GM10847 (cell line): Measurements from ENCODE around the gene RAB27A.

Source experiments
- POLR2A ChIP-seq: IDR thresholded peaks from 2 replicates; pipeline ENCODE4 v1.6.1; 2011; ENCODE audit not compliant: insufficient read length; ENCODE audit errors: extremely low read depth

Gene RAB27A

DNA sequence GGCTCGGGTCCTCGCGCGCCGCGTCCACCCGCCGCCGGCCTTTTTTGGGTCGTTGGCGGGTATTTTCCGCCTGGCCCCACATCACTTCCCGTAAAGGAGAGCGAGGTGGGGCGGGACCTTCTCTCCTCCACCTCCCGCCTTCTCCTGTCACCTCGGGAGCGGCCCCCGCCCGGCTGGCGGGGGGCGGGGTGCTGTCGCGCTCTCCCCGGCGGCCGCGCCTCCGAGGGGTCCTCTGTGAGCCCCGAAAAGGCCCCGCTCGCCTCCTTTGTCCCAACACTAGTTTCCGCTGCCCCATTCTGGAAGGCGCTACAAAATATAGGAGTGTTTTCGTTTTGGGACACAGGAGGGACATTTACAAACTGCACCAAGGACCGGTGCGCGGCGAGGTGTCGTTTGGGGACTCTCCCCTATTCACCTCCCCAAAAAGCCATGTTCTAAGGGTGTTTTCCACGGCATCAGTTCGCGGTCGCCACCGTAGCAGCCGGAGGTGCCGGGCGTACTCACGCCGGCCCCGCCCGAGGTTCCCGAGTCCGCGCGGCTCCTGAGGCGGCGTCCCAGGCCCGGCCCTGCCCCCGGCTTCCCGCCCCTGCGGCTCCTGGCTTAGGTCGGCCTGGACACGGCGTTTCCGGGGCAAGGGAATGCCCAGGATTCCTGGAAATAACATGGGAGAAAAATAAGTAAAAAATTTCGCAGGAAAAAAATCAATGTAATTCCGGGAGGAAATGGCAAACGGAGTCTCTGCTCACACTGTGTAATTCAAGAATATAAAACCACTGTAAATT, at the start of gene RAB27A:
Gene RAB27A, minus strand, starts transcription at position 68 of the 782 bp plus-strand sequence. CDS start 54,879 bp downstream, outside the sequence.
- no peak for TF ChIP-seq POLR2A

DNA sequence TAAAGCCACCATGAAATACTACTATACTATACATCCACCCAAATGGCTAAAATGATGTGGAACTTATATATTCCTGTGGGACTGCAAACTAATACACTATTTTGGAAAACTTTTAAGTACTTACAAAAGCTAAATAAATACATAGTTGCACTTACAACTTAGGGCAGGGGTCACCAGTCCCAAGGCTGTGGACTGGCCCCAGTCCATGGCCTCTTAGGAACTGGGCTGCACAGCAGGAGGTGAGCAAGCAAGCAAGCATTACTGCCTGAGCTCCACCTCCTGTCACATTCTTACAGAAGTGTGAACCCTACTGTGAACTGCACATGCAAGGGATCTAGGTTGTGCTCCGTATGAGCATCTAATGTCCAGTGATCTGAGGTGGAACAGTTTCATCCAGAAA, 47.5 kb upstream of the RAB27A start:
- TF ChIP-seq POLR2A: no peak

- no peak for TF ChIP-seq POLR2A
Measured at GRCh38 chr15:55334997-55335396, 45.4 kb upstream of the RAB27A start.

DNA sequence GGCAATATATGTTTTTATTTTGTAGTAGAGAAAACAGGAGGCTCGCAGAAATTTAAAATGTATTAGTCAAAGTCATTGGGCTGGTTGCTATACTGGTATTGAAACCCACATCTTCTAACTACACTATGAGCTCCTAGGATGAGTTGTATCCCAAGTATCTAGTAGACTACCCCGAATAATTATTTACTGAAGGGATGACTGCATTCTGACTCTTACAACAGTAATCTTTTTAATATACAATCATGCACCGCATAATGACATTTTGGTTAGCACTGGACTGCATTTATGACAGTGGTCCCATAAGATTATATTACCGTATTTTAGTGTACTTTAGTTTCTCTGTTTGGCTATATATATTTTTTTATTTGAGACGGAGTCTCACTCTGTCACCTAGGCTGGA, 44.8 kb upstream of the RAB27A start:
- TF ChIP-seq POLR2A: no peak

- TF ChIP-seq POLR2A: no peak
Measured at GRCh38 chr15:55327387-55327786, 37.8 kb upstream of the RAB27A start.

- no peak for TF ChIP-seq POLR2A
Measured at GRCh38 chr15:55322467-55322866, 32.9 kb upstream of the RAB27A start.

DNA sequence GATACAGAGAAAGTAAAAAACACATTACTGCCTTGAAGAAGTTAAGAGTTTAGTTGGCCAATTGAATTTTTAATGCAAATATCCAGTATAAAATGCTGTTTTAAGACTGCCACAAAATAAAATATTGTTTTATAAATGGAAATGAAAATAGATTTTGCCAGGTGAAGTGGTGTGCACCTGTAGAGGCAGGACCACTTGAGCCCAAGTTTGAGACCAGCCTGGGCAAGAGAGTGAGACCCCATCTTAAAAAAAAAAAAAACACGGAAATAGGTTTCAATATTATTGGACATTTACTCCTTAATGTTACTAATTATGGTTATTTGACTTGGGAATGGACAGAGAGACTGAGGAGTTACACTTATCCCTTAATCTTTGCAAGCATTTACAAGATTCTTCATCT, 31.4 kb upstream of the RAB27A start:
- no peak for TF ChIP-seq POLR2A

- no peak for TF ChIP-seq POLR2A
Measured at GRCh38 chr15:55320238-55320550, 30.6 kb upstream of the RAB27A start.

DNA sequence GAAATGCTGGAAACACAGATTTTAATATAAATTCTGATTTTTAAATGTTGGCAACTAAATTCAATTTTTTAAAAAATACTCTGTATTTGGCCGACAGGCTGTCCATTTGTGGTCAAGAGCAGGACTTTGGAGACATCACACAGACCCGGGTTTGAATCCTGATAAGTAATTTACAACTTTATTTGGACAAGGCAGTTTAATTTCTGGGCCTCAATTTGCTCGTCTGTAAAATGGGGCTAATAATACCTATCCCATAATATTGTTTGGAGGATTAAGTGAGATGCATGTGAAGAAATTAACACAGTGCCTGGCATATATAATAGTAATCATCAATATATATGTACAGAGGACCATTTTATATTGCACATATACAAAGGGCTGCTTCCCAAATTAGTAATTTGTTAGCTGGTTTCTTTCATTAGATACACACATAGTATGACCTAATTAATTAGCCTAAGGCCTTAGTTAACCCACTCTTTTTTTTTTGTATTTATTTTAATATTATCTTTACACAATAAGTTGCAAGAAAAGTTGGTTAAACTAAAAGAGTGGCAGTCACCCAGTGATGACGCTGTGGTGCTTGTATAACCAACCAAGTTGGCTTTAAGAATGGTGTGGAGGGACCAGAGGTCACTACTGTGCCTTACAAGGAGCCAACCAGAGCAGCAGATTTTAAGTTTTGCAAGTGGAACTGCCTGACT, 30.1 kb upstream of the RAB27A start:
- TF ChIP-seq POLR2A: no peak

- peak; percentile 70 for TF ChIP-seq POLR2A
Measured at GRCh38 chr15:55318588-55319494, 29.2 kb upstream of the RAB27A start, which contains the start of the genes PIGB and PIGBOS1. Gene PIGB (plus strand): TSS chr15:55319222. CDS start chr15:55319251, 29 bp downstream. Gene PIGBOS1 (minus strand): TSS chr15:55319123. CDS start chr15:55317792, 1,331 bp downstream.

GRCh38 chr15:55297315-55297714, 7.7 kb upstream of the RAB27A start:
- no peak for TF ChIP-seq POLR2A

GRCh38 chr15:55290528-55291057, 980 bp upstream of the RAB27A start:
- no peak for TF ChIP-seq POLR2A

DNA sequence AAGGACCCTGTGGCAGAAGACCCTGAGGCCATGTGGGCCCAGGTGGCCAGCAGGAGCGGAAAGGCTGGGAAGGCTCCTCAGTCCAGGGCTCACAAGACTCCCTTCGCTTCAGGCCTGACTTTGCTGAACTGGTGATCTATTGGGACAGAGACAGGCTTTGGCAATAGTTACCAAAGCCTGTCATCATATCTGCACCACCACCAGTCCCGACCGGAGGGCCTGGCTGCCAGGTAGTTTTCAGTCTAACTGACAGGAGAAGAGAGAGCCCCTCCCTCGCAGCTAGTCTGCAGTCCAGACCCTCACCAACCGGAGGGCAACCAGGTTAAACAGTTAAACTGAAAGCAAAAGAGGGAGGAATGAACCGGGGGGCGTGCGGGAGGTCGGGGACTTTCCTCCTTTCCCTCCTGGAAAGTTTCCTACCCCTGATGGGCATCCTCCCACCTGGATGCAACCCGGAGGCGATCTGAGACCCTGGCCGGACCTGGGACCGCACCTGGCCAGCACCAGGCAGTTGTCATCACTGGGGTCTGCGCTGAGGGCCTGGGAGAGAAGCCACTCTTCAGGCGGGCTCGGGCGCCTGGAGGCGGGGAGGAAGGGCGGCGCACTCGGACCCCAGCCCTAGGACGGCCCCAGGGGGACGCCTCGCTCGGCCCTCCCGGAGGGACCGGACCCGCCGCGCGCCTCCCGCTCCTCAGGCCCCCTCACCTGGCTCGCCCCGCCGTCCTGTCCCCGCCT, 435 bp downstream of the RAB27A start:
- TF ChIP-seq POLR2A: no peak

- TF ChIP-seq POLR2A: no peak
Measured at GRCh38 chr15:55288006-55288717, 1.5 kb downstream of the RAB27A start.

DNA sequence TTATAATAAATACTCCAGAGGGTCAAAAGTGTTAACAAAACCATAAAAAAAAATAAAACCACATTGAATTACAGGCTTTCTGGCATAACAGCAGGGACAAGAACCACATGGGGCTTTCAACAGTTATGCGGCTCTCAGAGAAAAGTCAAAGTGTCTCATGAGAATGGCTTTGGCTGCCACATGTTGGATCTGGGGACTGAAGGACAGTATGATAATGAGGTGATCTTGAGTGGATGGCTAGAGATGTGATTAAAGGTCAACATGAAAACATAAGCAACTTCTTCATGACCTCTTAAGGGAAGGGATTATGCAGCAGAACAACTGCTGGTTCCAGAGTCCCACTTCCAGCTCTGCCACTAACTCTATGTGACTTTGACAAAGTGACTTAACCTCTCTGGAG, 5.2 kb downstream of the RAB27A start:
- TF ChIP-seq POLR2A: no peak
